Prostate gland (tissue), 2 donors: ENCODE measurements around the gene CYB561D1.

Source experiments
- CTCF ChIP-seq, 4 experiments: fragments of 200-600 bp in 2 of 4; fragments of 450-650 bp in 2 of 4; sonication (generic) in 2 of 4; IDR thresholded peaks; 1 replicate in 3 of 4; 2 replicates in 1 of 4; pipeline ENCODE4 v1.5.1; 2016 to 2019; ENCODE audit warnings: antibody characterized with exemption in 4 of 4, mild to moderate bottlenecking in 2 of 4, moderate library complexity in 2 of 4
- POLR2A ChIP-seq: fragments of 450-650 bp; IDR thresholded peaks from one replicate; pipeline ENCODE4 v1.6.1; 2016; ENCODE audit warnings: antibody characterized with exemption, mild to moderate bottlenecking
- POLR2AphosphoS5 ChIP-seq: sonication (generic); formaldehyde crosslinking; IDR thresholded peaks from one replicate; pipeline ENCODE4 v1.6.1; 2017; ENCODE audit warnings: antibody characterized with exemption

GRCh38 chr1:109537450-109538178 is 43.7 kb downstream of the CYB561D1 start:
- TF ChIP-seq POLR2AphosphoS5 (no peak), CTCF (IDR thresholded peaks at IDR 0.05) (no peak), POLR2A (no peak)
